Ovary (tissue), 3 donors: ENCODE results near the gene EPB41L2.

Source experiments
- EP300 ChIP-seq: sonication (generic); formaldehyde crosslinking; IDR thresholded peaks from one replicate; pipeline ENCODE4 v1.6.1; 2017; ENCODE audit warnings: antibody characterized with exemption
- POLR2A ChIP-seq: fragments of 450-650 bp; IDR thresholded peaks from one replicate; pipeline ENCODE4 v1.6.1; 2017; ENCODE audit warnings: antibody characterized with exemption, mild to moderate bottlenecking, moderate library complexity
- TF ChIP-seq, protein P1 (sequence below), 3 donors: fragments of 450-650 bp in 2 of 3; fragments of 200-600 bp in 1 of 3; IDR thresholded peaks; one replicate each; pipeline versions ENCODE4 v1.5.1 to v1.8.0; 2016 to 2022; ENCODE audit warnings: antibody characterized with exemption in 3 of 3, mild to moderate bottlenecking in 1 of 3
- donor health status: DM: no; HTN: no; CAD: no.

- TF ChIP-seq, protein P1, sequence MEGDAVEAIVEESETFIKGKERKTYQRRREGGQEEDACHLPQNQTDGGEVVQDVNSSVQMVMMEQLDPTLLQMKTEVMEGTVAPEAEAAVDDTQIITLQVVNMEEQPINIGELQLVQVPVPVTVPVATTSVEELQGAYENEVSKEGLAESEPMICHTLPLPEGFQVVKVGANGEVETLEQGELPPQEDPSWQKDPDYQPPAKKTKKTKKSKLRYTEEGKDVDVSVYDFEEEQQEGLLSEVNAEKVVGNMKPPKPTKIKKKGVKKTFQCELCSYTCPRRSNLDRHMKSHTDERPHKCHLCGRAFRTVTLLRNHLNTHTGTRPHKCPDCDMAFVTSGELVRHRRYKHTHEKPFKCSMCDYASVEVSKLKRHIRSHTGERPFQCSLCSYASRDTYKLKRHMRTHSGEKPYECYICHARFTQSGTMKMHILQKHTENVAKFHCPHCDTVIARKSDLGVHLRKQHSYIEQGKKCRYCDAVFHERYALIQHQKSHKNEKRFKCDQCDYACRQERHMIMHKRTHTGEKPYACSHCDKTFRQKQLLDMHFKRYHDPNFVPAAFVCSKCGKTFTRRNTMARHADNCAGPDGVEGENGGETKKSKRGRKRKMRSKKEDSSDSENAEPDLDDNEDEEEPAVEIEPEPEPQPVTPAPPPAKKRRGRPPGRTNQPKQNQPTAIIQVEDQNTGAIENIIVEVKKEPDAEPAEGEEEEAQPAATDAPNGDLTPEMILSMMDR (IDR thresholded peaks at IDR 0.05): no peak
- TF ChIP-seq POLR2A: no peak
- TF ChIP-seq EP300: no peak
These were observed 189.3 kb downstream of the EPB41L2 start for GRCh38 chr6:130873746-130874145.
